ENCODE results near the gene NIPAL1.

- TF ChIP-seq CTCF (IDR thresholded peaks at IDR 0.05) (no peak), POLR2A (IDR thresholded peaks at IDR 0.05) (no peak), EP300 (IDR thresholded peaks at IDR 0.05) (no peak)
Measured at GRCh38 chr4:48031802-48032525, 15.4 kb downstream of the NIPAL1 start.

Measured in tibial nerve (tissue), 4 donors.